ENCODE data around the gene MILR1.

Gene MILR1

GRCh38 chr17:64503341-64503740 lies 54.4 kb downstream of the MILR1 start:
- no peak overlapping the region for H3K4me3 ChIP-seq (ENCODE audit: low read depth, low read length)
- no peak for TF ChIP-seq CTCF (IDR thresholded peaks at IDR 0.05; ENCODE audit: low read depth, low read length, missing control alignments)

GRCh38 chr17:64503821-64504768 lies 55.2 kb downstream of the MILR1 start:
- H3K4me3 ChIP-seq (ENCODE audit: low read depth, low read length): peak overlapping the region; percentile 74
- TF ChIP-seq CTCF (IDR thresholded peaks at IDR 0.05; ENCODE audit: low read depth, low read length, missing control alignments): no peak
- no peak for DNase-seq (ENCODE audit: low read depth)

More at GRCh38 chr17:64503341-64503740, 54.4 kb downstream of the MILR1 start:
- no peak for DNase-seq (ENCODE audit: low read depth)

GRCh38 chr17:64504769-64505339 lies 55.9 kb downstream of the MILR1 start:
- DNase-seq (ENCODE audit: low read depth): no peak
- peak overlapping the region; percentile 74 for H3K4me3 ChIP-seq (ENCODE audit: low read depth, low read length)
- no peak for TF ChIP-seq CTCF (IDR thresholded peaks at IDR 0.05; ENCODE audit: low read depth, low read length, missing control alignments)

- no peak for TF ChIP-seq CTCF (IDR thresholded peaks at IDR 0.05; ENCODE audit: low read depth, low read length, missing control alignments)
- peak; percentile 50 for DNase-seq (ENCODE audit: low read depth)
- H3K4me3 ChIP-seq (ENCODE audit: low read depth, low read length): peak overlapping the region; percentile 74
Observed at GRCh38 chr17:64505340-64506200, 56.7 kb downstream of the MILR1 start.

GRCh38 chr17:64506201-64506575 lies 57.3 kb downstream of the MILR1 start, which contains the start of gene DDX5:
TSS of gene DDX5 (minus strand) at chr17:64506289. CDS start at chr17:64506119, 170 bp downstream.
- H3K4me3 ChIP-seq (ENCODE audit: low read depth, low read length): peak within 1 kb of the TSS; percentile 74
- TF ChIP-seq CTCF (IDR thresholded peaks at IDR 0.05; ENCODE audit: low read depth, low read length, missing control alignments): no peak
- peak; percentile 96 for DNase-seq (ENCODE audit: low read depth)

- DNase-seq (ENCODE audit: low read depth): peak; percentile 91
- H3K4me3 ChIP-seq (ENCODE audit: low read depth, low read length): peak within 1 kb of the TSS; percentile 74
- no peak for TF ChIP-seq CTCF (IDR thresholded peaks at IDR 0.05; ENCODE audit: low read depth, low read length, missing control alignments)
Observed at GRCh38 chr17:64506576-64507412, 57.9 kb downstream of the MILR1 start, which contains the start of gene CEP95. TSS of gene CEP95 (plus strand) at chr17:64506977. CDS start at chr17:64507098, 121 bp downstream.

All from GM12864 (cell line).